AG04449 (cell line): Measurements from ENCODE around the gene KCMF1.

ENCODE experiments used
- CTCF ChIA-PET: fragments of 350-600 bp; formaldehyde crosslinking; extraction: SDS; loops from one replicate; lab custom pipeline; 2021; ENCODE audit warnings: antibody characterized with exemption; lab: Yijun Ruan, JAX
- POLR2A ChIA-PET: fragments of 400-600, 350-600 bp; formaldehyde crosslinking; extraction: SDS; loops from one replicate; lab custom pipeline; 2020; ENCODE audit warnings: antibody characterized with exemption, inconsistent platforms; lab: Yijun Ruan, JAX
- DNase-seq: peaks from one replicate; pipeline ENCODE4 v3.0.0-alpha.2; 2010; ENCODE audit warnings: low read depth, low spot score
- H3K4me3 ChIP-seq: 2 replicates; pipeline ENCODE4 v1.5.1; 2011; ENCODE audit warnings: low read depth, mild to moderate bottlenecking, control low read depth, low read length
- CTCF ChIP-seq: IDR thresholded peaks from one replicate; pipeline ENCODE4 v1.5.1; 2011; ENCODE audit warnings: mild to moderate bottlenecking, moderate library complexity, low read length, control low read depth, inconsistent platforms; ENCODE audit not compliant: insufficient read depth; ENCODE audit errors: missing control alignments

KCMF1 gene

GRCh38 chr2:85077859-85078419 is 107.0 kb downstream of the KCMF1 start:
- no peak overlapping the region for H3K4me3 ChIP-seq
- DNase-seq = no peak
- POLR2A ChIA-PET = no interaction called here
- no peak for TF ChIP-seq CTCF
- CTCF ChIA-PET = interaction anchor here (1.2 to 2.2 kb wide), 5 partner anchors 10 to 221 kb away, joined by 3 to 12 read pairs (median 6); partner anchors contain the start of gene TCF7L1

- POLR2A ChIA-PET = no interaction called here
- CTCF ChIA-PET = interaction anchor here (0.8 to 2.2 kb wide), 7 partner anchors 12 to 223 kb away, joined by 3 to 9 read pairs (median 4); partner anchors contain the start of gene TCF7L1
- no peak for TF ChIP-seq CTCF
- no peak for DNase-seq
- no peak overlapping the region for H3K4me3 ChIP-seq
Observed at GRCh38 chr2:85078536-85078935, 107.6 kb downstream of the KCMF1 start.

- DNase-seq = no peak
- CTCF ChIA-PET = no interaction called here
- POLR2A ChIA-PET = no interaction called here
- H3K4me3 ChIP-seq = no peak overlapping the region
- TF ChIP-seq CTCF = no peak
Observed at GRCh38 chr2:85083092-85083491, 112.1 kb downstream of the KCMF1 start.

- no peak overlapping the region for H3K4me3 ChIP-seq
- DNase-seq = no peak
- no peak for TF ChIP-seq CTCF
- ChIA-PET POLR2A (no interaction called here), CTCF (interaction anchor here (1.2 to 1.8 kb wide), 3 partner anchors 17 to 211 kb away, joined by 5 to 9 read pairs (median 7); no protein-coding TSS in a partner anchor)
Observed at GRCh38 chr2:85085563-85085962, 114.6 kb downstream of the KCMF1 start.

- no peak for TF ChIP-seq CTCF
- ChIA-PET CTCF (interaction anchor here (1.1 kb wide), 1 partner anchor 45 kb away, joined by 3 read pairs; no protein-coding TSS in a partner anchor), POLR2A (no interaction called here)
- H3K4me3 ChIP-seq = no peak overlapping the region
- no peak for DNase-seq
Observed at GRCh38 chr2:85087541-85087940, 116.6 kb downstream of the KCMF1 start.

GRCh38 chr2:85088921-85089320 is 118.0 kb downstream of the KCMF1 start:
- POLR2A ChIA-PET = no interaction called here
- H3K4me3 ChIP-seq = no peak overlapping the region
- CTCF ChIA-PET = interaction anchor here (2.9 kb wide), 1 partner anchor 22 kb away, joined by 11 read pairs; no protein-coding TSS in a partner anchor
- no peak for TF ChIP-seq CTCF
- no peak for DNase-seq
